Activated CD8-positive, alpha-beta memory T cell treated with anti-CD3 and anti-CD28 coated beads, Interleukin-2, amount 50 U/mL, for 48 hours (primary cell): Measurements from ENCODE around the gene DAD1.

Experiments used
- DNase-seq: peaks from one replicate; pipeline ENCODE4 v3.0.0-alpha.2; 2020

The DAD1 gene

GRCh38 chr14:22534547-22534946 lies 54.5 kb downstream of the DAD1 start:
- DNase-seq = no peak

- no peak for DNase-seq
Observed at GRCh38 chr14:22533739-22534359, 55.2 kb downstream of the DAD1 start.

GRCh38 chr14:22533057-22533704 lies 55.8 kb downstream of the DAD1 start:
- DNase-seq = no peak

GRCh38 chr14:22532345-22533056 lies 56.5 kb downstream of the DAD1 start:
- DNase-seq = no peak

GRCh38 chr14:22531451-22532344 lies 57.3 kb downstream of the DAD1 start:
- no peak for DNase-seq

GRCh38 chr14:22530127-22530526 lies 58.9 kb downstream of the DAD1 start:
- no peak for DNase-seq

- no peak for DNase-seq
Observed at GRCh38 chr14:22526744-22527143, 62.3 kb downstream of the DAD1 start.

- no peak for DNase-seq
Observed at GRCh38 chr14:22526218-22526617, 62.8 kb downstream of the DAD1 start.

- no peak for DNase-seq
Observed at GRCh38 chr14:22524784-22525161, 64.3 kb downstream of the DAD1 start.

GRCh38 chr14:22524115-22524783 lies 64.8 kb downstream of the DAD1 start:
- DNase-seq = no peak

GRCh38 chr14:22523283-22523682 lies 65.7 kb downstream of the DAD1 start:
- no peak for DNase-seq

GRCh38 chr14:22522466-22522957 lies 66.5 kb downstream of the DAD1 start:
- DNase-seq = no peak

GRCh38 chr14:22521449-22522239 lies 67.4 kb downstream of the DAD1 start:
- DNase-seq = no peak

- DNase-seq = no peak
Observed at GRCh38 chr14:22520796-22521195, 68.2 kb downstream of the DAD1 start.

GRCh38 chr14:22519877-22520685 lies 68.9 kb downstream of the DAD1 start:
- no peak for DNase-seq

- DNase-seq = no peak
Observed at GRCh38 chr14:22518073-22518472, 71.0 kb downstream of the DAD1 start.

GRCh38 chr14:22517117-22517720 lies 71.8 kb downstream of the DAD1 start:
- no peak for DNase-seq

GRCh38 chr14:22515929-22516328 lies 73.1 kb downstream of the DAD1 start:
- DNase-seq = no peak
